Lower leg skin (tissue), 4 donors: ENCODE data around the gene DLG2. TPM values are rescaled to one million over a fixed set of nuclear protein-coding genes. Genes with fewer than 3 reads are reported as not detected.

Source experiments
- DNase-seq, 2 donors: peaks; one replicate each; pipeline ENCODE4 v3.0.0-alpha.2; 2019; ENCODE audit warnings: low spot score in 2 of 2
- H3K4me3 ChIP-seq: fragments of 200-600 bp; sonication (generic); 2 replicates; pipeline ENCODE4 v1.5.1; 2017; ENCODE audit warnings: mild to moderate bottlenecking, low read depth; ENCODE audit not compliant: poor library complexity, severe bottlenecking
- CTCF ChIP-seq, 3 donors: fragments of 450-650 bp; IDR thresholded peaks; one replicate each; pipeline ENCODE4 v1.5.1; 2016; ENCODE audit warnings: antibody characterized with exemption in 3 of 3, mild to moderate bottlenecking in 3 of 3, moderate library complexity in 2 of 3
- POLR2A ChIP-seq, 2 donors: fragments of 450-650 bp; IDR thresholded peaks; one replicate each; pipeline ENCODE4 v1.6.1; 2016 to 2017; ENCODE audit warnings: antibody characterized with exemption in 2 of 2, mild to moderate bottlenecking in 1 of 2, moderate library complexity in 1 of 2
- WGBS, 2 donors: methylation state at CpG; one replicate each; pipeline ENCODE4 v1.1.5; 2018; 5-methylcytosine and 5-hydroxymethylcytosine counted together
- intact Hi-C: fragments of 100-400 bp; cut with DNase I; formaldehyde crosslinking; loops from one replicate; pipeline ENCODE4 v1.15.0; 2023; ENCODE audit warnings: low total_unique reads
- total RNA-seq, 4 donors: library from RNA; depleted of rRNA; stranded (reverse); fragments of >200 nt; gene quantifications; one replicate each; pipeline ENCODE4 v1.1.0, GENCODE V29; 2016

The DLG2 gene
- total RNA-seq, 4 donors from 2014 or later, result 37.6 to 68.3 (median 46.0) TPM

GRCh38 chr11:84724256-84724655 is 902.9 kb downstream of the DLG2 start:
- TF ChIP-seq CTCF (IDR thresholded peaks at IDR 0.05), result no peak
- TF ChIP-seq POLR2A (IDR thresholded peaks at IDR 0.05), result no peak
- 56 to 61% methylated on average over 1 of the region's 1 CpG for WGBS, 2 donors
- DNase-seq, result no peak
- no peak overlapping the region for H3K4me3 ChIP-seq
- intact Hi-C loops, result no loop called here

GRCh38 chr11:84722583-84723108 is 904.5 kb downstream of the DLG2 start:
- H3K4me3 ChIP-seq, result no peak overlapping the region
- no peak for DNase-seq
- intact Hi-C loops, result no loop called here
- TF ChIP-seq CTCF (IDR thresholded peaks at IDR 0.05) (no peak), POLR2A (IDR thresholded peaks at IDR 0.05) (no peak)
- WGBS, 2 donors, result 60 to 66% methylated on average over 3 of the region's 3 CpGs

GRCh38 chr11:84721561-84721961 is 905.6 kb downstream of the DLG2 start:
- DNase-seq, result no peak
- 21 to 29% methylated on average over 1 of the region's 1 CpG for WGBS, 2 donors
- no peak for TF ChIP-seq CTCF (IDR thresholded peaks at IDR 0.05)
- no peak for TF ChIP-seq POLR2A (IDR thresholded peaks at IDR 0.05)
- no peak overlapping the region for H3K4me3 ChIP-seq
- intact Hi-C loops, result no loop called here

- no peak for TF ChIP-seq CTCF (IDR thresholded peaks at IDR 0.05)
- no peak for TF ChIP-seq POLR2A (IDR thresholded peaks at IDR 0.05)
- DNase-seq, result no peak
- 1 to 8% methylated on average over 20 to 29 of the region's 29 CpGs for WGBS, 2 donors
- intact Hi-C loops, result no loop called here
- H3K4me3 ChIP-seq, result peak overlapping the region; percentile 11
Measured at GRCh38 chr11:84720706-84721402, 906.3 kb downstream of the DLG2 start.

GRCh38 chr11:84719935-84720577 is 907.1 kb downstream of the DLG2 start:
- DNase-seq, result peak in 1 of 2 donors; percentile 84
- H3K4me3 ChIP-seq, result no peak overlapping the region
- WGBS, 2 donors, result 1 to 2% methylated on average over 26 of the region's 26 CpGs
- intact Hi-C loops, result no loop called here
- no peak for TF ChIP-seq CTCF (IDR thresholded peaks at IDR 0.05)
- TF ChIP-seq POLR2A (IDR thresholded peaks at IDR 0.05), result no peak
